Epithelial cell of prostate (primary cell): Measurements from ENCODE around the gene PHACTR3.

Experiments
- DNase-seq: peaks from one replicate; pipeline ENCODE4 v3.0.0-alpha.2; 2011; ENCODE audit warnings: low read depth, low spot score
- H3K27ac ChIP-seq: fragments of 450-650 bp; 2 replicates; pipeline ENCODE4 v1.5.1; 2017; ENCODE audit warnings: mild to moderate bottlenecking

The PHACTR3 gene

DNA sequence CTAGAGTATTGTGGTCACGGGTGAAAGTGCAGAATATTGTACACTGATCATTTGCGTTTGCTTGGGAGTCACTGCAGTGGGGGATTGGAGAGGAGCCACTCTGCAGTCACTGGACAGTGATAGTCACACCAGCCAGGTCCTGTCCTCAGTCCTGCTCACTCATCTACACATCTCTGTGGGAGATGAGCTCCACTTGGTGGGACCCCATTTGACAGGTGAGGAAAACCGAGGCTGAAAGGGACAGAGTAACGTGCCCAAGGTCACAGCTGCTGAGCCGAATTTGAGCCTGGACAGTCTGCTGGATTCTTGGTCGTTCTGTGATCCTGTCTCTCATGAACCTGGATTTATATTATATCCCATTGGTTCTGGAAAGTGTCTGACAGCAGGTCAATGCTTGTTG lies 17.7 kb upstream of the PHACTR3 start:
- H3K27ac ChIP-seq = no peak overlapping the region

DNA sequence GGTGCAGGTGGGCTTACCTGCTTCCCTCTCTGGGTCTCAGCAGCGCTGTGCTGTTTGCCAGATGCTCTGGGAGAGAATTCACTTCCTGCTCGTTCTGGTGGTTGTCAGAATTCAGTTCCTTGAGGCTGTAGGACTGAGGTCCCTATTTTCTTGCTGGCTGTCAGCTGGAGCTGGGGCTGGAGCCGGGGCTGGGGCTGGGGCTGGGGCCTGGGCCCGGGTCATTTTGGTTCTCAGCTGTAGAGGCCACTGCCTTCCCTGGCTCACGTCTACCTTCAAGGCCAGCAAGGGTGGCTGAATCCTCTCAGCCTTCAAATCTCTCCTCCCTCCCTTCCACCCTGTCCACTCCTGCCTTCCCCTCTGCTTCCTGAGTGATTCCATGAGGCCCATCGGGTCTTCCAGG lies 16.8 kb upstream of the PHACTR3 start:
- no peak overlapping the region for H3K27ac ChIP-seq
- DNase-seq = no peak

More for the DNA sequence above, 17.7 kb upstream of the PHACTR3 start:
- DNase-seq = no peak

DNA sequence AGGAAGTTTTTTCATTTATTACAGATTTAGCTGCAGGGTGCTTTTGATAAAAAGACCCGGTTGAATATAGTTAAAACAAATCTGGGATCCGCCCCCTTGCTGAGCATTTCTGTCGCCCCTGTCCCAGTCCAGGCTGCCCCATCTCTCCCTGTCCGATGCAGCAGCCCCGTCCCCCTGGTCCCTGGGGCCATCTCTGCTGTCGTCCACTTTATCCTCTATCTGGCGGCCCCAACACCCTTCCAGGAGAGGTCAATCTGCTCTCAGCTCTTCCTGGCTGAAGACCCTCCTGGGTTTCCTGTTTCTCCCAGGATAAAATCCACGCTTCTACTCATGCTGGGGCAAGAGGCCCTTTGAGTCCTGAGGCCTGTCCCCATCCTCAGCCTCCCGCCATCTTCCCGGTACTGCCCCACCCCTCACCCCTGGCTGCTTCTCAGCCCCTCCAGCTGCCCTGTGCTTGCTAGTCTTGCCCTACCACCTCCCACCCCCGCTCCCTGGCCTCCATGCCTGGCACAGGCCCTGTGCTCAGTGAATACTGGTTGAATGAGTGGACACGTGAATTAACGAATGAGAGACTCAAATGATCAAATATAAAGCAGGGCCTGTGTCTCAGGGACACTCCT lies 16.0 kb upstream of the PHACTR3 start:
- no peak overlapping the region for H3K27ac ChIP-seq
- no peak for DNase-seq

DNA sequence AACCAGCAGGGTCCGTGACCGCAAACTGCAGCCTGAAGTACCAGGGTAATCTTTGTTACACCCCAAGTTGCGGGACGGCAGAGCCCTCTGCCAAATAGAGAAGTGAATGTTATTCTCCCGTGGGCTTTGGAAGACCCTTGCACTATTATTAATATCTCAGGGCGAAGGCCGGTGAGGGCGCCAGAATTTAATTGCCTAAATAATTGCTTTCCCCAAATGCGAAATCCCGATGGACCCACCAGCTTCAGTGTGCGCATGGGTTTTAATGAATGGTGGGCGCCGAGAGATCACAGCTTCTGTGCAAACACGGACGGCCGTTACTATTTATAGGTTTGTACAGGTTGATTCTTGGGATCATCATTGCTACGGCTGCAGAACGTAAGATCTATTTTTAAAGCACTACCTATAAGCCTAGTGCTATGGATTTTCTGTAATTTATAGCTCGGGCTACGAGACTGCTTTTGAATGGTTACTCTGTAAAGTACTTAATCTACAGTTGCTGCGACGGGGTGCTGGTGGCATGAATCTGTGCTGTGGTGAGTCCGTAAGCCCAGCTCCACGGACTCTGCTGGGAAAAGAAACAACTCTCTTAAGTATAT lies 15.2 kb upstream of the PHACTR3 start:
- DNase-seq = no peak
- no peak overlapping the region for H3K27ac ChIP-seq

DNA sequence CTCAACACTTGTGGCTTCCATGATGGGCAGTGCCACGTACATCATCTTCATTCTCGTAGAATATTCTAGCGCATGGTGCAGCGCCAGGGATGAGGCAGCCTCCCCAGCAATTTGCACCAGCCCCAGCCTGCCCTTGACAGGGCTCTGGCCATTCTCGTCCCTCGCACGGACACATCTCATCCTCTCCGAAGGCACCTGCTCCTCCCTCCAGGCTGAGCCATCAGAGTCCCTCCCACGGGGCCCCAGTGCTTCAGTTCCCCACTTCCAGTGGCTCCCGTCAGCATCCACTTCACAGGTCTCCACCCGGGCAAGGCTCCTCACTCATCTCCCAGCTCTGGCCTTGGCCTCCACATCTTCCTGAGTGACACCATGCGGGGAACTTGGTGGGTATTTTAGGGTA lies 13.3 kb upstream of the PHACTR3 start:
- H3K27ac ChIP-seq = no peak overlapping the region
- DNase-seq = no peak

DNA sequence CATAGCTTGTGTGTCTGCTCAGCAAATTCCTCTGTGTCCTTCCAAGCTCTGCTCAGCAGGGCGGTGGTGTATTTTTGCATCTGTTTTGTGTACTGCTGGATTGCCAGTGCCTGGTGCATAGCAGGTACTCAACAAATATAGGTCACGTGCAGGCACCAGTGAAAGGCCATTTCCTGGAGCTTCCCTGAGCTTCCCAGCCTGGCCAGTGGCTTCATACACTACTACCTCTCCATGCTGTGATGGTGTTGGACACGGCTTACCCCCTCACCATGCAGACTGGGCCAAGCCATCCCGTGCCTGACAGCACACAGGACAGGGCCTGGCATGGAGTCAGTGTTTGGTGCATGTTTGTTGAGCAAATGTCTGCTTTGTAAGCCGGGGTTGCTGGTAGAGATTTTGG lies 7.7 kb upstream of the PHACTR3 start:
- DNase-seq = no peak
- no peak overlapping the region for H3K27ac ChIP-seq

DNA sequence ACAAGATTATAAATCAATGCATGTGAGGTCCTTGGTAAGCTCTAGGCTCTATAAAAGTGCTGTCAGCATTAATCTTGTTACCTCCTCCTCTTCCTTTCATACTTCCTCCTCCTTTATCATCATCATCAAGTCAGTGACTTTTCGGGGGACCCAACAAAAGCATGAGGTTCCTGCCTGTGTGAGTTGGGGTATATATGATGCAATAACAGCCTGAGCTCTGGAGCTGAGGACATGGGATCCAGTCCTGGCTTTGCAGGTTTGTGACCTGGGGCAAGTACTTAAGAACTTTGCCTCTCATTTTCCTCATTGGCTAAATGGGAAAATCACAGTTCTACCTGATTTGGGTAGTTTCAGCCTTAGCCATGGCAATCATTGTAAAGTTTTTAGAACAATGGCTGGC lies 7.1 kb upstream of the PHACTR3 start:
- DNase-seq = no peak
- no peak overlapping the region for H3K27ac ChIP-seq

DNA sequence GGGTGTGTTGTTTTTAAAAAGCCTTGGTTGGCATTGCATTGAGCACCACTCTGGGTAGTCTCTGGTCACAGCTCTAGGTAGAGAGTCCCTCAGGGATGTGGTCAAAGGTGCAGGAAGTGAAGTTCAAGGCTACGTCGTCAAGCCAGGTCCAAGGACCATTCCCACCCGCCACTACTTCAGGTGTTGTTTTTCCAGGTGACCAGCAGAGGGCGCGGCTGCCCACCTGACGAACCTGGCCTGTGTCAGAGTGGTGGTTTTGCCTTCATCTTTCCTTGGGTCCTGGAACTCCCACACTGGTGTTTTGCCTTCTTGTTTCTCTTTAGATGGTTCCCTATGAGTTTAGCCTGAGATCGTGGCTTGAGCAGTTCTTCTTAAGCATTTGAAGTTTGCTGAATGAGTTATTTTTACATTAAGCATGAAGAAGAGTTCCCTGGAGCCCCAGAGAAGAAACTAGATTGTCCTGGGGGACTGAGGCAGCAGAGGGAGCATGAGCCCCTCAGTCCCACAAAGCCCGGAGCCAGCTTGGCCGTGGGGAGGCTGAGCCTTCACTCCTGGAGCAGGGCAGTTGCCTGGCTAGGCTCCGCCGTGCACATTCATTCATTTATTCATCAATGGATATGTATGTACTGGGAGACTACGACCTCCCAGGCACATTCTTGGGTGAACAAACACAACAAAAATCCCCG lies 5.6 kb upstream of the PHACTR3 start:
- no peak overlapping the region for H3K27ac ChIP-seq
- no peak for DNase-seq

DNA sequence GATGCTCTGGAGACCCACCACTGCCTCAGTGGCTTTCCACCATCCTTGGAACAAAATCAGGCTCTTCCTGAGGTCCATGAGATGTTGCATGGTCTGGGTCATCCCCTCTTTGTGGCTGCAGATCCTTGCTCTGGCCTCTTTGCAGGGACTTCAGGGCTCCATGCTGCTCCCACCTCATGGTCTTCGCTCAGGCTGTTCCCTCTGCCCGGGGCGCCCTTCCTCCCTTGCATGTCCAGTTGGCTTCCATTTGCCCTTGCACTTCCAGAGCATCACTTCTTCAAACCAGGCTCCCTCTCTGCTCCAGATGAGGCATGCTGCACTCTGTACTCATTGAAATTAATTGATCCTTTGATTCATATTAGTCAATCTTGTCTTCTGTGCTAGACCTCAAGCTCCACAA lies 4.4 kb upstream of the PHACTR3 start:
- no peak overlapping the region for H3K27ac ChIP-seq
- DNase-seq = no peak

DNA sequence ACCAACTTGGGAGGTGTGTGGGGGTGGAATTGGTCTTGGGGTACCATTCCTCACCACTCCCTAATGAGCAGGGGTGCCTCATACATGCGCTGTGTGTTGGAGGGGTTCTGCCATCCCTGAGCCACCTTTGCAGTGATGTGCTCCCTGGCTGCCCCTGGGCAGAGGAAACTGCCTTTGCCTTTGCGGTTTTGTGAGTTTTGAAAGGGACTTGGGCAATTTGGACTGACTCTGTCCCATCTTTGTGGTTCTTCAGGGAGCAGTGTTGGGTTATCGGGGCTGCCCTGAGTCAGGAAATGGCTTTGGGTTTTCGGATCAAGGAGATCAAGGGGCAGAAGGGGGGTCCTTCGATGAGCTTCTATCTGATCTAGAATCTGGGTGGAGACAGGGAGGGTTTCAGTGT lies 3.9 kb upstream of the PHACTR3 start:
- H3K27ac ChIP-seq = no peak overlapping the region
- DNase-seq = no peak

DNA sequence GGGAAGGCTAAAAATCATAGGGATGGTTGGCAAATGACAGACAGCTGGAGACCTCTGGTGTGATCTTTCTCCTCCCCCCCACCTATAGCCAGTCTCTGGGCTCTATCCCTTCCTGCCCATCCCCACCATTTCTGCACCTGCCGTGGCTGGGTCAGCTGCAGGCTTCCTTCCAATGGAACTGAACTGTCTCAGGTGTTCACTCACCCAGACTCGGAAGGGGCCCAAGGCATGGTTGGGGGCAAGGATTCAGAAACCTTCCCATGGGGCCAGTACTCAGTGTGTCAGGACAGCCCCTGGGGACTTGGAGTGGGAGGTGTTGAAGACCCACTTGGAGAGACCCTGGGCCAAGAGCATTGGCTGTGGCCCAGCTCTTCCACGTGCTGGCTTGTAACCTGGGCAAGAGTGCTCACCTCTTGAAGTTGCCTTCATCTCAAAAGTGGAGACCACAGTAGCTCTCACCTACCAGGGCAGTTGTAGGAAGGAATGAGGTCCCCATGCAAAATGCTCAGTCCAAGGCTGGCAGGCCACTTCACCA lies 1.7 kb upstream of the PHACTR3 start:
- H3K27ac ChIP-seq = no peak overlapping the region
- DNase-seq = no peak

DNA sequence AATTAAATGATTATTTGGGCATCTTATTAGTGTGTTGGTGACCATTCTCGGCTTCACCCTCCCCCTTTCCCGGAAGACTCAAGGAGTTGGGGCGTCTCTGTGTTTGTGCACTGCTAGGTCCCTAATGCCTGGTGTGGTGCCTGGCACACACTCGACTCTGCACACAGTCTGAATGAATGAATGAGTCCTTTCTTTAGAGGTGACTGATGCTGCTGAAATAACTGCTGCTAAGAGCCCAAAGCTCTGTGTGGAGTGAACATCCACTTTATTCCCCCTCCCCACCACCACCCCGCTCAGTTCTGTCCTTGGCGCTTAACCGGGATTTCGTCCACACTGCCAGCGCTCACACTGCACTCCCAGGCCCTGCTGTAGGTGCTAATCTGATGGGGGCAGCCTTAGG lies 1.2 kb upstream of the PHACTR3 start:
- H3K27ac ChIP-seq = no peak overlapping the region
- no peak for DNase-seq

DNA sequence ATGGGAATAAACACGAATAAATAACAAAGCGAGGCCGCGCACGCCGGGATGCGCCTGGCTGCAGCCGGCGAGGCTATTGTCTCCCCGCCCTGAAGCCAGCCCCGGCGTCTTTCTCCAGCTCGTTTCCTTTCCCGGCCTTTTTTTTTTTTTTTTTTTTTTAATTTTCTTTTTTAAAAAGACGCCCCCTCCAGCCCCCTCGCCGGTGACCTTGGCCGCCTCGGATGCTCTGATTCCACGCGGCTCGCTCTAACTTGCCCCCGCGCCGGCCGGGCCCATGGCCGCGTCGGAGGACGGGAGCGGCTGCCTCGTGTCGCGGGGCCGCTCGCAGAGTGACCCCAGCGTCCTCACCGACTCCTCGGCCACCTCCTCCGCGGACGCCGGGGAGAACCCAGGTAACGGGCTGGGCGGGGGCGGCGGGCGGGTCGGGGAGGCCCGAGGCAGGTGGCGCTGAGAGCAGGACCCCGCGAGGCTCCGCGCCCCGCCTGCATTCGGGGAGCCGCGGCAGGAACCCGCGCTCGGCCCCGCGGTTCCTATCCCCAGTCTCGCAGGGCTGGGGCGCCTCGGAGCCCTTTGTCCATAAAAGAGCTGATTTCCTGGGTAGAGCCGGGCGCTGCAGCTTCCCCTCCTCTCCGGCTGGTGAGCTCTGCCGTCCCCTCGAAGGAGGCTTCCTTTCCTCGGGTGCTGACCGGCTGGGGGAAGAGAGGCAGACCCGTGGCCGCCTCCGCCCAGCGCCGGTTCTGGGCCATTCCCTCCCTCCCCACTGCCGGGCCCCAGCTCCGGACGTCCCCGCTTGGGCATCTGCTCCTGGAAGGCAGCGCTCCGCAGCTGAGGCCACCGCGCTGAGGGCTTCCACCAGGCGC lies 631 bp downstream of the PHACTR3 start:
- DNase-seq = no peak
- no peak overlapping the region for H3K27ac ChIP-seq

DNA sequence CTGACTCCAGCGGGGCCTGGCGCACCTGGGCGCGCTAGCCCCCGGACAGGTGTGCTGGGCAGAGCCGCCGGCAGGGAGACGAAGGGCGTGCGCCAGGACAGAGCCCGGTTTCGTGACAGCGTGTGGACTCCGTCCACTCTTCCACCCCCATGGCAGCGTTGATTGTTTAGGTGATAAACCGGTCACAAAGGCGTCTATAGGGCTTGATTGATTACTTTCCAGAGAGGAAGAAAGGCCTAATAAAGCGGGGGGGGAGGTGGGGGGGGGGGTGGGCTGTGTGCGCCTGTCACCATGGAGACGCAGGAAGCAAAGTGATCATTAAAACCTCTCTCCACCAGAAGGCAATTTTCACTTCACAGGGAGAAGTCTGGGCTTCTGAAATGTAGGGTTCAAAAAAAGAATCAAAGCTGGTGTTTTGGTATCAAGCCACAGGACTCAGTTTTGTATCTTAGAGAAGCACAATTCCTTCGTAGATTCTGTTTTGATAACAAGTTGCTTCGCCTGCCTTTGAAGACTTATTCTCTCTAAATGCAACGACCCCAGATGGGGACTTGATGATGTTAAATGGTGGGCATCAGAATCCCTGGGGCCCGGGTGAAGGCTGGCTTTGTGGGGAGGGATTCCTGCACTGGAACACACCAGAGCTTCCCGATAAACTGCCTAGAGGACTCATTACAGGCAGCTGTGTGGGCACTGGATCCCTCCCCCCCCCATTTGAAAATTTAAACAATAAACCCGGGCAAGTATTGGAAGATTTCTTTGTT lies 1.4 kb downstream of the PHACTR3 start:
- DNase-seq = no peak
- H3K27ac ChIP-seq = no peak overlapping the region

DNA sequence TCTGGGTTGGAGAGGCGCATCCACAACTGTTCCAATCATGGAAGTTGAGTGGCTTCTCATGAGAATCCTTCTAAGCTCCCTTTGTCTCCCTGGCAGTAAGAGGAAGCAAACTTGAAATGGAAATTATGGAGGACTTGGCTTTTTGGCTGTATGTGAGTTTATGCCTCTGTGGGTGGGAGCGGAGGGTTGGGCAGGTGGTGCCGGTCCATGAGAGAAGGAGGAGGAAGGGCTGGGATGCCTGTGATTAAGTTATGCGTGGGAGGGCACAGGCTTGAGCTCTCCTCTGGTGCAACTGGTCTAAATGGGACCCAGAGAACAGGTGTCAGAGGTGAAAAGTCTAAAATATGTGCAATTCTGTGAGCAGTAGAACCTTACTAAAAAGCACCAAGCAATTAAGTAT lies 2.2 kb downstream of the PHACTR3 start:
- H3K27ac ChIP-seq = no peak overlapping the region
- no peak for DNase-seq

DNA sequence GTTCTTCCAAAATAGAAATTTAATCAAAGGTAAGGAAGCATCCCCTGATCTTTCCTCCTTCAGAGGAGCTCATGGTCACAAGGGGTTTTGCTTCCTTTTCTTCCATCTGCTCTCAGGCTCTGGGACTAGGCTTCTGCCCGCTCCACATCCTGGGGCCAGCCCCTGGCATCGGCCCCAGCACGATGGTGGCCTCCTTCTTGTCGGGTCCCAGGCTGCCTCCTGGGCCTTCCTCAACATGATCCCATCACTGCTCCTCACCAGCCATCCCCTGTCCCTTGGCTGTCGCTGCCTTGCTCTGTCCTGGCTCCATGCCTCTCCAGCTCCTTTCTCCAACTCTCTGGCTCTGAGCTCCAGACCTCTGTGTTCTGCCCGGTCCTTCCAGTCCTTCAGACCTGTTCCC lies 4.1 kb downstream of the PHACTR3 start:
- H3K27ac ChIP-seq = no peak overlapping the region
- DNase-seq = no peak

DNA sequence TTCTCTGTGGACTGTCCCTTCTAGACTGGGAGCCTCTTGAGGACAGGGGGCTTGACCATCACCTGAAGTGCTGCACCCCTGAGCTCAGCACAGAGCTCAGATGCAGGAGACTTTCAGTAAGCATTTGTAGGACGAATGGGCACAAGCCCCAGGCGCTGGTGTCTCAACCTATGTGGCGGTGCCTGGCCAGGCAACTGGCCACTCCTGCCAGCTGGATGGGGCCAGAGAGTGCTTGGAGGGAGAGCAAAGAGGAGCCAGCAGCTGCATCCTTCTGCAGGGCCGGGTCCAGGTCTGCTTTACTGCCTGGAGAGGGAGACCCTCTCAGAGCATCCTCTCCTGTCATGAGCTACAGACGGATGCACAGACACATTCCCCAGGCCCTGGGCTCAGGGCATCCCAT lies 4.5 kb downstream of the PHACTR3 start:
- H3K27ac ChIP-seq = no peak overlapping the region
- no peak for DNase-seq

DNA sequence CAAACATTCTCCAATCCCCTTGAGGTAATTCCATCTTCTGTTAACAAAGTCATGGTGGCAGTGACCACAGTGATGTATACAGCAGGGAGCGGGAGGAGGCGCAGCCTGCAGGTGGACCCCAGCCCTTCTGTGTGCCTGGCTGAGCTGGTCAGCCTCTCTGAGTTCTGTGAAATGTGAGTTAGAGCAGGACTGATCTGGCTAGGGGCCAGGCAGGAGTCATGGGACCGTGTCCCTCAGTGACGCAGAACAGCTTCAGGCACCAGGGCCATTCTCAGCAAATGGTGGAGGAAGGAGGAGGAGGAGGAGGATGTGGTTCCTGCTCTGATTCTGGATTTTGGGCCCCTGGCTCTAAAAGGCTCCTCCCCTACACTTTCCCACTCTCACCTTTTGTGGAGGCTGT lies 6.9 kb downstream of the PHACTR3 start:
- DNase-seq = no peak
- no peak overlapping the region for H3K27ac ChIP-seq

DNA sequence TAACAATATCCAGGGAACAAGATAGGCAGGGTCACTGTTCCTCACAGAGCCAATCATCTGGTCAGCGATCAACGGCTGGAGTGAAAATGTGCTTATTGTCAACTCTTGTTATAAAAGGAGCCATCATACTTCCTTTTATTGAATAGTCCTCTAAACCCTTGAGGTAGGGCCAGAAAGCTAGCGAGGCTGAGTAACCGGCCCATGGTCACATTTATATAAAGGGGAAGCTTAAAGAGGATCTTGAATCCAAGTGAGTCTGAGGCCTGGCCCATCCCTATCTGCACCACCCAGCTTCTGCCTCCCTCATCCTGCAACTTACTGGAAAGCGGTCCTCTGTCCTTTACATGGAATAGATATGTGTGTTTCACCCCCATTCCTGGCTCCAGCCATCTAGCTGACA lies 9.5 kb downstream of the PHACTR3 start:
- DNase-seq = no peak
- no peak overlapping the region for H3K27ac ChIP-seq

DNA sequence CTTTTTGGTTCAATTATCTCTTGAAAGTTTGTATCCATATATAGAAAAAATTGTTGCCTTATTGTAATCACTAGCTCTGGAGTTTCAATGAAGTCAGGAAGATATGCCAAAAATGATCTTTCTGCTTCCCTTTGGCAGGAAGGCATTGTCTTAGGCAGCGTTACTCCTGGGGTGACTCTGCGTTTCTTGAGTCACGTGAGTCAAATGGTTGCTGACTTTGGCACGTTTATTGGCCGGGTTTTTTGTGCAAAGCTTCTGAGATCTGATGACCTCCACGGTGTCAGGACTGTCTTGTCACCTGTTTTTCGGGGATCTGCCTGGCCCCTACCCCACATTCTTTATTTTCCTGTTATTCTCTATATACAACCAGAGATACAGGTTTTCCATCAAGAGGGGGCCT lies 10.4 kb downstream of the PHACTR3 start:
- no peak overlapping the region for H3K27ac ChIP-seq
- no peak for DNase-seq
